ENCODE results near the gene KLHL29. TPM values are rescaled to one million over a fixed set of nuclear protein-coding genes. Genes with fewer than 3 reads are reported as not detected.

Gene KLHL29
- total and polyA plus RNA-seq, 9 donors: 3.0 to 6.6 (median 3.9) TPM

DNA sequence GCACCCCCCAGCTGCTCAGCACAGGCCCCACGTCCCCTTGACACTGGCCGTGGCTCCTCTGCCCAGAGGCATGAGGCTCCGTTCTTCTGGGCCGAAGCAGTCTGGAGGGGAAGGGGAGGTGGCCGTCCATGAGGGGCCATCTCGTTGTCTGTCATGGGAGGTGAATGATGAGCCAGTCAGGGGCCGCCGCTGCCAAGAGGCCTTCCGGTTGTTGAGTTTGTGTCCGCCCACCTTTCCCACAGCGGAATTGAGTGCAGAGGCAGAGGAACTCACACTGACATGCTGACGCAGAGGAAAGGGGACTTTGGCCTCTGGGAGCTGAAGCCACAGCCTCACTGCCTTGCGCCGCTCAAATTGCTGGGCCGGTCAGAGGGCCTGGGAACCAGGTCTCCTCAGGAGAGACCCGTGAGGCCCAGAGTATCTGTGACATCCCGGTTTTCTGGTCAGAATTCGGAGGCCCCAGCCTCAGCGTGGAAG is 273.5 kb downstream of the KLHL29 start:
- no peak for DNase-seq
- Histone ChIP-seq H3K4me1 (ENCODE audit: insufficient read depth) (no peaks in the 10 kb centered on the region), H3K36me3 (no peaks in the 10 kb centered on the region), H3K4me3 (no peak overlapping the region), H3K27ac (no peak overlapping the region), H3K9me3 (no peaks in the 10 kb centered on the region), H3K27me3 (no peaks in the 10 kb centered on the region)
- TF ChIP-seq EP300 (IDR thresholded peaks at IDR 0.05): no peak
- TF ChIP-seq POLR2A (IDR thresholded peaks at IDR 0.05): no peak
- TF ChIP-seq, protein P1, sequence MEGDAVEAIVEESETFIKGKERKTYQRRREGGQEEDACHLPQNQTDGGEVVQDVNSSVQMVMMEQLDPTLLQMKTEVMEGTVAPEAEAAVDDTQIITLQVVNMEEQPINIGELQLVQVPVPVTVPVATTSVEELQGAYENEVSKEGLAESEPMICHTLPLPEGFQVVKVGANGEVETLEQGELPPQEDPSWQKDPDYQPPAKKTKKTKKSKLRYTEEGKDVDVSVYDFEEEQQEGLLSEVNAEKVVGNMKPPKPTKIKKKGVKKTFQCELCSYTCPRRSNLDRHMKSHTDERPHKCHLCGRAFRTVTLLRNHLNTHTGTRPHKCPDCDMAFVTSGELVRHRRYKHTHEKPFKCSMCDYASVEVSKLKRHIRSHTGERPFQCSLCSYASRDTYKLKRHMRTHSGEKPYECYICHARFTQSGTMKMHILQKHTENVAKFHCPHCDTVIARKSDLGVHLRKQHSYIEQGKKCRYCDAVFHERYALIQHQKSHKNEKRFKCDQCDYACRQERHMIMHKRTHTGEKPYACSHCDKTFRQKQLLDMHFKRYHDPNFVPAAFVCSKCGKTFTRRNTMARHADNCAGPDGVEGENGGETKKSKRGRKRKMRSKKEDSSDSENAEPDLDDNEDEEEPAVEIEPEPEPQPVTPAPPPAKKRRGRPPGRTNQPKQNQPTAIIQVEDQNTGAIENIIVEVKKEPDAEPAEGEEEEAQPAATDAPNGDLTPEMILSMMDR (IDR thresholded peaks at IDR 0.05): no peak
- intact Hi-C loops (cut with DNase I): no loop called here
- WGBS, 3 donors: 86 to 88% (median 88%) methylated on average over 19 of the region's 19 CpGs

DNA sequence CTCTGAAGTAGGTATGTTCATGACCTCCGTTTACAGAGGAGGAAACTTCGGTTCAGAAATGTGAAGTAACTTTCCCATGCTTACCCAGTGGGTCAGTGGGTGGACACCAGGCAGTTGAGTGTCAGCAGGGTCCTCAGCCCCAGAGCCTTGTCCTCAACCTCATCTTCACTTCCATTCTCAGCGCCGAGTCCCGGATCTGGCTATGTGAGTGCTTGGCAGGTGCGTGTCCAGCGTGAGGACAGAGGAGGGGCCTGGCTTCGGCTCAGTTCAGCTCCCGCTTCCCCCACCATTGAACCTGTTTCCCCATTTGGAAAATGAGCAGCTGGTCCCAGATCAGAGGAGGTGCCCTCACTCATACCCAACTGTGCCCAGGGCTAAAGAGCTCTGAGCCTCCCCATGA is 274.3 kb downstream of the KLHL29 start:
- no peak for TF ChIP-seq EP300 (IDR thresholded peaks at IDR 0.05)
- TF ChIP-seq, protein P1 (IDR thresholded peaks at IDR 0.05): no peak
- no peak for TF ChIP-seq POLR2A (IDR thresholded peaks at IDR 0.05)
- H3K27me3 ChIP-seq: no peaks in the 10 kb centered on the region
- no peak for DNase-seq
- H3K36me3 ChIP-seq: no peaks in the 10 kb centered on the region
- H3K27ac ChIP-seq: no peak overlapping the region
- no peaks in the 10 kb centered on the region for H3K9me3 ChIP-seq
- intact Hi-C loops (cut with DNase I): no loop called here
- H3K4me1 ChIP-seq (ENCODE audit: insufficient read depth): peaks cover 3% of the 10 kb centered on the region
- no peak overlapping the region for H3K4me3 ChIP-seq
- WGBS, 3 donors: 93 to 95% (median 95%) methylated on average over 9 of the region's 9 CpGs

DNA sequence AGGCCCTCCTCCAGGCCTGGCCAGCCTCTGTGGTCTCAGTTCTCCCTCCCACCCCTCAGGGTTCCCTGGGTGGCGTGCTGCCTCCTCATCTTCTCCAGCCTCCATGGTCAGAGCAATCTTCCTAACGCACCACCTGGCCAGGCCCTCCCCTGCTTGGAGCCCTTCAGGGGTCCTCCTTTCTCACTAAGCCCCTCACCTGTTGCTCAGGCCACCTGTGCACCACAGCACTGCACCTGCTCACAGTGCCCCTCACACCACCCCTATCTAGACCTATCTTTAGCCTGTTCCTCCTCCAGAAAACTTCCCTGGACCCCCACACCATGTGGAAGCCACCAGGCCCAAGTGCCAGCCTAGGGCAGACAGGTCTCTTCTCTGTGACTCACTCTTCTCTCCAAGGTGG is 274.8 kb downstream of the KLHL29 start:
- intact Hi-C loops (cut with DNase I): no loop called here

DNA sequence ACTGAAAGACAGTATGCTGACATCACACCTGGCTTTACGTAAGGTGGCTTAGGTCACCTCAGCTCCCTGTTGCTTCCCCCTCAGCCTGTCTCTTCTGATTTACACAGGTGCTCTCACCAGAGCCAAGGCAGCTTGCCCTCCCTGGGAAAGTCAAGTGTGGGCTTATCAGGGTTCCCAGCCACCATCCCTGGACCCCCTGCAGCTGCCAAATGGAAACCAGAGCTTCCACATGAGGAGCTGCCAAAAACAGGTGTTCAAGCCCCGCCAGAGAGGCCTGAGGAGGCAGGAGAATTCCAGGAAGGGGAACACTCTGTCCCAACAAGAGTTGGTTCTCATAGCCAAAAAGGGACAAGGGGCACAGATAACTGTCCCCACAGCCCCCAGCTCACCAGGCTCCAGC is 275.3 kb downstream of the KLHL29 start:
- Histone ChIP-seq H3K27ac (no peak overlapping the region), H3K4me3 (no peak overlapping the region), H3K36me3 (no peaks in the 10 kb centered on the region), H3K9me3 (no peaks in the 10 kb centered on the region), H3K27me3 (no peaks in the 10 kb centered on the region), H3K4me1 (ENCODE audit: insufficient read depth) (peaks cover 5% of the 10 kb centered on the region)
- TF ChIP-seq POLR2A (IDR thresholded peaks at IDR 0.05): no peak
- TF ChIP-seq, protein P1 (IDR thresholded peaks at IDR 0.05): no peak
- no peak for TF ChIP-seq EP300 (IDR thresholded peaks at IDR 0.05)
- no peak for DNase-seq
- 91 to 99% (median 96%) methylated on average over 2 of the region's 2 CpGs for WGBS, 3 donors
- intact Hi-C loops (cut with DNase I): no loop called here

More for the DNA sequence above, 274.8 kb downstream of the KLHL29 start:
- Histone ChIP-seq H3K4me1 (ENCODE audit: insufficient read depth) (peaks cover 5% of the 10 kb centered on the region), H3K36me3 (no peaks in the 10 kb centered on the region), H3K27me3 (no peaks in the 10 kb centered on the region), H3K9me3 (no peaks in the 10 kb centered on the region), H3K4me3 (no peak overlapping the region), H3K27ac (no peak overlapping the region)
- DNase-seq: no peak
- 85 to 97% (median 93%) methylated on average over 2 of the region's 2 CpGs for WGBS, 3 donors
- TF ChIP-seq EP300 (IDR thresholded peaks at IDR 0.05) (no peak), POLR2A (IDR thresholded peaks at IDR 0.05) (no peak)
- TF ChIP-seq, protein P1 (IDR thresholded peaks at IDR 0.05): no peak

Data from ovary (tissue), 9 donors.